ENCODE data around the gene UTP25.

Gene UTP25

GRCh38 chr1:209877087-209877764 lies 49.5 kb downstream of the UTP25 start:
- no peak for TF ChIP-seq CTCF (IDR thresholded peaks at IDR 0.05; ENCODE audit: low read length, missing control alignments)
- DNase-seq (ENCODE audit: low read depth), result no peak
- H3K4me3 ChIP-seq (replicated peaks; ENCODE audit: low read depth, low read length), result no peak overlapping the region

- no peak for DNase-seq (ENCODE audit: low read depth)
- no peak for TF ChIP-seq CTCF (IDR thresholded peaks at IDR 0.05; ENCODE audit: low read length, missing control alignments)
- H3K4me3 ChIP-seq (replicated peaks; ENCODE audit: low read depth, low read length), result no peak overlapping the region
Observed at GRCh38 chr1:209878964-209879363, 51.2 kb downstream of the UTP25 start.

GRCh38 chr1:209879539-209879938 lies 51.8 kb downstream of the UTP25 start:
- peak; percentile 49 for DNase-seq (ENCODE audit: low read depth)
- no peak overlapping the region for H3K4me3 ChIP-seq (replicated peaks; ENCODE audit: low read depth, low read length)
- no peak for TF ChIP-seq CTCF (IDR thresholded peaks at IDR 0.05; ENCODE audit: low read length, missing control alignments)

- no peak for DNase-seq (ENCODE audit: low read depth)
- TF ChIP-seq CTCF (IDR thresholded peaks at IDR 0.05; ENCODE audit: low read length, missing control alignments), result no peak
- no peak overlapping the region for H3K4me3 ChIP-seq (replicated peaks; ENCODE audit: low read depth, low read length)
Observed at GRCh38 chr1:209880031-209880430, 52.3 kb downstream of the UTP25 start.

GRCh38 chr1:209881619-209882018 lies 53.8 kb downstream of the UTP25 start:
- no peak for TF ChIP-seq CTCF (IDR thresholded peaks at IDR 0.05; ENCODE audit: low read length, missing control alignments)
- H3K4me3 ChIP-seq (replicated peaks; ENCODE audit: low read depth, low read length), result no peak overlapping the region
- no peak for DNase-seq (ENCODE audit: low read depth)

- H3K4me3 ChIP-seq (replicated peaks; ENCODE audit: low read depth, low read length), result no peak overlapping the region
- no peak for TF ChIP-seq CTCF (IDR thresholded peaks at IDR 0.05; ENCODE audit: low read length, missing control alignments)
- no peak for DNase-seq (ENCODE audit: low read depth)
Observed at GRCh38 chr1:209882286-209882685, 54.5 kb downstream of the UTP25 start.

GRCh38 chr1:209882942-209883340 lies 55.2 kb downstream of the UTP25 start:
- DNase-seq (ENCODE audit: low read depth), result no peak
- H3K4me3 ChIP-seq (replicated peaks; ENCODE audit: low read depth, low read length), result no peak overlapping the region

More at GRCh38 chr1:209882942-209883340, 55.2 kb downstream of the UTP25 start:
- TF ChIP-seq CTCF (IDR thresholded peaks at IDR 0.05; ENCODE audit: low read length, missing control alignments), result no peak
